Muscle of back (tissue), 11 donors: ENCODE measurements around the gene GRK2. TPM values are rescaled to one million over a fixed set of nuclear protein-coding genes. Genes with fewer than 3 reads are reported as not detected.

Experiments used
- DNase-seq, 3 donors: peaks; one replicate each; pipeline versions ENCODE4 v3.0.0 to v3.0.0-alpha.2; 2013
- polyA plus RNA-seq, 10 donors: library from polyadenylated mRNA; unstranded; fragments of 120-200 nt; gene quantifications; one replicate each; pipeline ENCODE4 v1.2.1, GENCODE V29; 2013; ENCODE audit not compliant: insufficient read length in 10 of 10

Gene GRK2
- polyA plus RNA-seq, 10 donors: 42.2 to 62.2 (median 49.7) TPM

DNA sequence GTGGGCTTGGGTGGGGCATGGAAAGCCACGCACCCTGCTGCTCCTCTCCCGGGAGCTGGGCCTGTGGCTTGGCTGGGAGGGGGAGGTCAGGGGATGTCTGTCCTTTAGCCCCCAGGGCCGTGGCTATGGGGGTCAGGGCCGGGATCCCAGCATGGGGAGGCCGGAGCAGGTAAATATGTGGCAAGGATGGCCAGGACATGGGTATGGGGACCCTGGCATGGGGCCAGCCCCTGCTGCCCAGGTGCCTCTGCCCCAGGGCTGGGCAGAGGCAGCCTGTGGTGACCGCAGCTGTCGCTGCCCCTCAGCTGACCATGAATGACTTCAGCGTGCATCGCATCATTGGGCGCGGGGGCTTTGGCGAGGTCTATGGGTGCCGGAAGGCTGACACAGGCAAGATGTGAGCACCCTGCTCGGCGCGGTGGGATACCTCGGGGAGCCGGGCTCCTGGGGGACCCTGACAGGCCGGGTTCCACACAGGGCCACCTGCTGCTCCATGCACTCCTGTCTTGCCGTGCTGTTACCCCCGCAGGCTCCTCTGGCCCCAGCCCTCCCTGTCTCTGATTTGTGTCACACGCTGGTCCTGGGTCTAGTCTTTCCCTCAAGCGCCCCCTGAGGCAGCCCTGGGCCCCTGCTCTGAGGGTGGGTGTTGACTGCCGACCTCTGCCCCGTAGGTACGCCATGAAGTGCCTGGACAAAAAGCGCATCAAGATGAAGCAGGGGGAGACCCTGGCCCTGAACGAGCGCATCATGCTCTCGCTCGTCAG is 14.7 kb downstream of the GRK2 start:
- DNase-seq: no peak

DNA sequence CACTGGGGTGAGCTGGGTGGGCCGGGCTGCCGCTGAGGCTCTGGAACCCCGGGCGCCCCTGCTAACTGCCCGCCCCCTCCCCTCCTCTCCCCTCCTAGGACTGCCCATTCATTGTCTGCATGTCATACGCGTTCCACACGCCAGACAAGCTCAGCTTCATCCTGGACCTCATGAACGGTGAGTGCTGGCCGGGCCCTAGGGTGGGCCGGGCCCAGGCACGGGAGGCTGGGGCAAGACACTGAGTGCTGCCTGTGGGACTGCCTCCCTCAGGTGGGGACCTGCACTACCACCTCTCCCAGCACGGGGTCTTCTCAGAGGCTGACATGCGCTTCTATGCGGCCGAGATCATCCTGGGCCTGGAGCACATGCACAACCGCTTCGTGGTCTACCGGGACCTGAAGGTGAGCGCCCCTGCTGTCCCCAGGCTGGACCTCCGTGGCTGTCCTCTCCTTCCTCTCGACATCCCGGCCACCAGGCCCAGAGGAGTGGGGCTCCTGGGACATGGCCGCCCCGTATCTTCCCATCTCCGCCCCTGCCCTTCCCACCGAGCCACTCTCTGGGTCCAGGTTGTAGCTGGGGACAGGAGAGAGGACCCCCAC is 15.4 kb downstream of the GRK2 start:
- no peak for DNase-seq

DNA sequence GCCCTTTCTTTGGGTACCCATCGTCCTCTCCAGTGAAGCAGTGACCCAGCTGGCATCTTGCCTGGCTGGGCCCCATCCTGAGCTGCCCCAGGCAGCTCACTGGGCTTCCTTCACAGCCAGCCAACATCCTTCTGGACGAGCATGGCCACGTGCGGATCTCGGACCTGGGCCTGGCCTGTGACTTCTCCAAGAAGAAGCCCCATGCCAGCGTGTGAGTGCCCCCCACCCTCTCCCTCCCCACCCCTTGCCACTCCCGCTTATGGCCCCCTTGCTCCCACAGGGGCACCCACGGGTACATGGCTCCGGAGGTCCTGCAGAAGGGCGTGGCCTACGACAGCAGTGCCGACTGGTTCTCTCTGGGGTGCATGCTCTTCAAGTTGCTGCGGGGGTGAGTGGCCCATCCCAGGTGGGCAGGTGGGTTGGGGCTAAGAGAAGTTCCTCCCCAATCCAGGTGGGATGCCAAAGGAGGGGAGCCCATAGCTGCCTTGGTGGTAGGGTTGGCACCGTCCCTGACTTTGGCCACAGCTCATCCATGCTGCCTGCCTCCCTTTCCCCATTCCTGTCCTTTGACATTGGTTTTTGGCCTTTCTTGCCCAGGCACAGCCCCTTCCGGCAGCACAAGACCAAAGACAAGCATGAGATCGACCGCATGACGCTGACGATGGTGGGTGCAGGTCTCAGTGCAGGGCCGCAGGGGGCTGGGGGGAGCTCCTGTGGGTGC is 16.0 kb downstream of the GRK2 start:
- no peak for DNase-seq

DNA sequence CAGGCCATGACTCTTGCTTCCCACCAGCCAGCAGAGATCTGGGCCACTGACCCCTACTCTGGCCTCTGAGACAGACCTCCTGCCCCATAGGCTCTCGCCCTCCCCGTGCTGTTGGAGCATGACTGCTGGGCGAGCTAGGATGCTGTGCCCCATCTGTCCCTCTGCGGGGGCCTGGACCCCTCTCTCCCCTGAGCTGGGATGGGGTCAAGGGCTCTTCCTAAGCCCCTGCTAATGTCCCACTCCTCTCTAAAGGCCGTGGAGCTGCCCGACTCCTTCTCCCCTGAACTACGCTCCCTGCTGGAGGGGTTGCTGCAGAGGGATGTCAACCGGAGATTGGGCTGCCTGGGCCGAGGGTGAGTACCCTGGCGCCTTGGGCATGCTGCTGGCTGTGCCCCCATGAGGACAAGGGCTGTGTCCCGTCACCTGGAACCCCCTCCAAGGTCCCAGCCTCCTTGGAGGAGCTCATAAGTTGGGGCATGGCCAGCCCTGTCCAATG is 16.7 kb downstream of the GRK2 start:
- no peak for DNase-seq

DNA sequence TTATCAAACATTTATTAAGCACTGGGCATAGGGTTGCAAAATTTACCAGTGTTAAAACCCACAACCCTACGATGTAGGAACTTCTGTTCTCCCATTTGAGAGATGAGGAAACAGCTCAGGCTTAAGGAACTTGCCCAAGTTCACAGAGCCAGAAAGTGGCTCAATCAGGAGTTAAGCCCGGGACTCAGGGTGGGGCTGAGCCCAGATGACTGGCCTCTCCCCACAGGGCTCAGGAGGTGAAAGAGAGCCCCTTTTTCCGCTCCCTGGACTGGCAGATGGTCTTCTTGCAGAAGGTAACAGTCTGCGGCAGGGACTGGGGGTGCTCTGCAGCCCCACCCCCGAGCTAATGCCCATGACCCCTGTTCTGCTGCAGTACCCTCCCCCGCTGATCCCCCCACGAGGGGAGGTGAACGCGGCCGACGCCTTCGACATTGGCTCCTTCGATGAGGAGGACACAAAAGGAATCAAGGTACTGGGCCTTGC is 17.2 kb downstream of the GRK2 start:
- no peak for DNase-seq

DNA sequence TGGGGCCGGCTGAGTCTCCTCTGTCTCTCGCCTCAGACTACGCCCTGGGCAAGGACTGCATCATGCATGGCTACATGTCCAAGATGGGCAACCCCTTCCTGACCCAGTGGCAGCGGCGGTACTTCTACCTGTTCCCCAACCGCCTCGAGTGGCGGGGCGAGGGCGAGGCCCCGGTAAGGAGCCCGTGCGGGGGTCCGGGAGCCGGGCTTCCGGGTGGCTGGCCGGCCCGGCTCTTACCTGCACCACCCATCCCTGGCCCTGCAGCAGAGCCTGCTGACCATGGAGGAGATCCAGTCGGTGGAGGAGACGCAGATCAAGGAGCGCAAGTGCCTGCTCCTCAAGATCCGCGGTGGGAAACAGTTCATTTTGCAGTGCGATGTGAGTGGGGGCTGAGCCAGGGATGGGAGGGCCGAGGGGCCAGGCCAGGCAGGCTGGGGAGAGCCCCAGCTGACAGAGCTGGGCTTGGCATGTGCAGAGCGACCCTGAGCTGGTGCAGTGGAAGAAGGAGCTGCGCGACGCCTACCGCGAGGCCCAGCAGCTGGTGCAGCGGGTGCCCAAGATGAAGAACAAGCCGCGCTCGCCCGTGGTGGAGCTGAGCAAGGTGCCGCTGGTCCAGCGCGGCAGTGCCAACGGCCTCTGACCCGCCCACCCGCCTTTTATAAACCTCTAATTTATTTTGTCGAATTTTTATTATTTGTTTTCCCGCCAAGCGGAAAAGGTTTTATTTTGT is 18.7 kb downstream of the GRK2 start:
- DNase-seq: no peak

DNA sequence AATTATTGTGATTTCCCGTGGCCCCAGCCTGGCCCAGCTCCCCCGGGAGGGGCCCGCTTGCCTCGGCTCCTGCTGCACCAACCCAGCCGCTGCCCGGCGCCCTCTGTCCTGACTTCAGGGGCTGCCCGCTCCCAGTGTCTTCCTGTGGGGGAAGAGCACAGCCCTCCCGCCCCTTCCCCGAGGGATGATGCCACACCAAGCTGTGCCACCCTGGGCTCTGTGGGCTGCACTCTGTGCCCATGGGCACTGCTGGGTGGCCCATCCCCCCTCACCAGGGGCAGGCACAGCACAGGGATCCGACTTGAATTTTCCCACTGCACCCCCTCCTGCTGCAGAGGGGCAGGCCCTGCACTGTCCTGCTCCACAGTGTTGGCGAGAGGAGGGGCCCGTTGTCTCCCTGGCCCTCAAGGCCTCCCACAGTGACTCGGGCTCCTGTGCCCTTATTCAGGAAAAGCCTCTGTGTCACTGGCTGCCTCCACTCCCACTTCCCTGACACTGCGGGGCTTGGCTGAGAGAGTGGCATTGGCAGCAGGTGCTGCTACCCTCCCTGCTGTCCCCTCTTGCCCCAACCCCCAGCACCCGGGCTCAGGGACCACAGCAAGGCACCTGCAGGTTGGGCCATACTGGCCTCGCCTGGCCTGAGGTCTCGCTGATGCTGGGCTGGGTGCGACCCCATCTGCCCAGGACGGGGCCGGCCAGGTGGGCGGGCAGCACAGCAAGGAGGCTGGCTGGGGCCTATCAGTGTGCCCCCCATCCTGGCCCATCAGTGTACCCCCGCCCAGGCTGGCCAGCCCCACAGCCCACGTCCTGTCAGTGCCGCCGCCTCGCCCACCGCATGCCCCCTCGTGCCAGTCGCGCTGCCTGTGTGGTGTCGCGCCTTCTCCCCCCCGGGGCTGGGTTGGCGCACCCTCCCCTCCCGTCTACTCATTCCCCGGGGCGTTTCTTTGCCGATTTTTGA is 19.5 kb downstream of the GRK2 start:
- no peak for DNase-seq

DNA sequence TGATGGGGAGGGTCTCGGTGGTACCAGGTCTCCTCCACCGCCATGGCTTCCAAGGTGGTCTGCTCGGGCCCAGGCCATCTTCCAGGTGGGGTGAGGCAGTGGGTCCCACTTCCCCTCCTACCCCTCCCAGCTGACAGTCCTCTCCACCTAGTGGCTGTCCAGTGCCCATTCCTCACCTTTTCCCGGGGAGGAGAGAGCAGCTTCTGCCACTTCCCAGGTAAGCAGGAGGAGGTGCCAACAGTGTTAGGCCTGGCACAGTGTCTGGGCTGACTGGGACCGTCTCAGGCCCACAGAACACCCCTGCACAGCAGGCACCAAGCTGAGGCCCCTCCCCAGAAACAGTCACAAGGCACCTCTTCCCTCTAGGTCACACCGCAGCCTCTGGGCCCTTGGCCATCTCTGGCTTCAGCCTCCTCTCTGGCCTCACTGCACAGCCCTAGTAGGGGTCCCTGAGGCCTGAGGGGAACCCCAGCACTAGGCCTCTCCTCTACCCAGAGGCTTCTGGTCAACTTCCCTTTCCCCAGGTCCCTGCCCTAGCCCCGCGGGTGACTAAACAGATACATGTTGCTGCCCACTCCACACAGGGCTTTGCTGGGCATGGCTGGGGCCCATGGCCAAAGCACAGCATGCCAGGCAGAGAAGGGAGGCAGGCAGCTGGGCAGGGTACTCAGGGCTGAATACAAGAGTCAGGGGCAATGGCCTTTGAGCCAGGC is 20.5 kb downstream of the GRK2 start:
- no peak for DNase-seq

DNA sequence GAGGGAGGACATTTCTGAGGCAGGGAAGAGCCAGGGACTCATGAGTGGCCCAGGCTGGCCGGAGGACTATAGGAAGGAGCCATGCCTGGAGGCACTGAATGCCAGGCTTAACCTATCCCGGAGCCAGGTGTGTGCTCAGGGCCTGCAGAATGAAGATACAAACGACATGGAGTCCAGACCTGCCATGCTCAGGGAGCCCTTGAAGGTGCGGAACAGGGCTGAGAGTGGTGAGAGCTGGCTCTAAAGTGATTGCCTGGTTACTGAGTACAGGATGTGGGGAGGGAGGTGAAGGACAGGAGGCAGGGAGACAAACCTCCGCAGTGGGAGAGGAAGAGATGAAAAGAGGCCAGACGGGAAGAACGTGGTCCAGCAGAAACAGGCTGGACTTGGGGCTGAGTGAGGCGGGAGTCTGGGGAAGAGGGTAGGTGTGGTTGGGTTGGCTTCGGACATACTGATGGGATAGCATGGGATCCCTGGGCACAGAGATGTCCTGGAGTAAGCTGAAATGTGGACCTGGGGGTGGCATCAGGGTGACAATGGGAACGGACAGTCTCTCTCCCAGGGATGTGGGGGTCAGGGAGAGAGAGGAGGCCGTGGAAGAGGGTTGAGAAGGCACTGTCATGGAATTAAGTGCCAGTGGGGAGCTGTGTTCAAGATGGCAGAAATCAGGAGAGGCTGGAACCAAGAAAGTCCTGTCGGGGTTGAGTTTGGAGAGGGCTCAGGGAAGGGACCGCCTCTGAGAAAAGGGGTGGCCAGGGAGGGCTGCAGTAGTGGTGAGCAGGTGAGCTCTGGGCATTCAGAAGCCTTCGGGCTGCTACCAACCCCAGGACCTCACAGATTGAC is 21.3 kb downstream of the GRK2 start:
- DNase-seq: no peak

DNA sequence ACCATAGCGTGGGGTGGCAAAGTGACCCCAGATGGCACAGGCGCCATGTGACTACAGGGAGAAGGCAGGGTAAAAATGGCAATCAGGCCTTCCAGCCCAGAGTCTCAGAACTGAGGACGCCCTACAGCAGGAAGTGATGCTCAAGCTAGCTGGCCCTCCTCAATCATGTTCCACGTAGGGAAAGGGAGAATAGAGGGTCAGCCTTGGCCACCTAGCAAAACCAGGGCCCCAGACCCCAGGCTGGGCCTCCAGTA is 21.9 kb downstream of the GRK2 start:
- DNase-seq: no peak

DNA sequence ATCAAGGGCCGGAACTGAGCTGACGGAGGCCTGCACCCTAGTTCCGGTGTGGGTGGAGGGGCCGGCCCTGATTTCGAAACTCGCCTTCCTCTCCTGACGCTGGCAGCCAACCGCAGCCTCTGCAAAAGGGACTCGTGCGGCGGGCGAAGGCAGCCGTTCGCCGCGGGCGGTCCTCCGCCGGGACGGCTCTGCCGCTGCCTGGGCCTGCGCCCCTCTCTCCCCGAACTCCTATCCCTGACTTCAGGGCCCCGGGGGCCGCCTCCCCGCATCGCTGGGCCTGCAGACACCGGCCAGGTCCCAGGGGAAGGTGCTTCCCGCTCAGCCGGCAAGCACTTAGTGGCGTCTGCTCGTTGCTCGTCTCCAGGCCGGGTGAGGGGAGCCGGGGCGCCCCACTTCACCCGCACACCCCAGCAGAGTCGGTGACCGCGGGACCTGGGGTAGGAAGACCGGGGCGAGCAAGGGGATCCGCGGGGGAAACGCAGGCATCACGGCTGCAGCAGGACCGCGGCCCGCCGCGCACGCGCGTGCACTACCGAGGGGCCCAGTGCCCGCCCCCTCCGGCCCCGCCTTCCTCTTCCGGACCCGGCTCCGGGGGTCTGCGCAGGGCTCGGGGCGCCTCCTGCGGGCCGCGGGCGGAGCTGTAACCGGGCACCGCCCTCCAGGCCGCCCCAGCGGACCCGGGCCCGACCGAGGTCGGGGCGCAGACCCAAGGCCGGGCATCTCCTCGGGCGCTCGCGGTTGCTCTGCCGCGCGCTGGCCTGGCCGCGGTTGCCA is 22.4 kb downstream of the GRK2 start:
- peak; percentile 81 to 98 (median 93) for DNase-seq

DNA sequence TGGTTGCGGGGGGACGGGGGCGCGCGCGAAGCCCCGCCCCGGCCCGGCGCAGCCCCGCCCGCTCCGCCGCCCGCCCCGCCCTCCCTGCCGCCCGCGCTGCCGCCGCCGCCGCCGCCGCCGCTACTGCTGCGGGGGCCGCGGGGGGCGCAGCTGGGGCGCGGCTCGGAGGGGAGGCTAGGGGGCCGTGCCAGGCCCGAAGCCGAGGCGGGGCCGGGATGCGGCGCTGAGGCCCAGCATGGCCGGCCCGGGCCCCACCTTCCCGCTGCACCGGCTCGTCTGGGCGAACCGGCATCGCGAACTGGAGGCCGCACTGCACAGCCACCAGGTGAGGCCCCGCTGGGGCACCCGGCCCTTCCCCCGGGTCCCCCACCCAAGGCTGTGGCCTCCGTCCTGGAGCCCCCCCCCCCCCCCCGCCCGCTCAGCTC is 23.0 kb downstream of the GRK2 start, which contains the start of gene ANKRD13D:
TSS of gene ANKRD13D (plus strand) at position 78 of the 425 bp plus-strand sequence. CDS start at position 236, 158 bp downstream.
- DNase-seq: no peak

DNA sequence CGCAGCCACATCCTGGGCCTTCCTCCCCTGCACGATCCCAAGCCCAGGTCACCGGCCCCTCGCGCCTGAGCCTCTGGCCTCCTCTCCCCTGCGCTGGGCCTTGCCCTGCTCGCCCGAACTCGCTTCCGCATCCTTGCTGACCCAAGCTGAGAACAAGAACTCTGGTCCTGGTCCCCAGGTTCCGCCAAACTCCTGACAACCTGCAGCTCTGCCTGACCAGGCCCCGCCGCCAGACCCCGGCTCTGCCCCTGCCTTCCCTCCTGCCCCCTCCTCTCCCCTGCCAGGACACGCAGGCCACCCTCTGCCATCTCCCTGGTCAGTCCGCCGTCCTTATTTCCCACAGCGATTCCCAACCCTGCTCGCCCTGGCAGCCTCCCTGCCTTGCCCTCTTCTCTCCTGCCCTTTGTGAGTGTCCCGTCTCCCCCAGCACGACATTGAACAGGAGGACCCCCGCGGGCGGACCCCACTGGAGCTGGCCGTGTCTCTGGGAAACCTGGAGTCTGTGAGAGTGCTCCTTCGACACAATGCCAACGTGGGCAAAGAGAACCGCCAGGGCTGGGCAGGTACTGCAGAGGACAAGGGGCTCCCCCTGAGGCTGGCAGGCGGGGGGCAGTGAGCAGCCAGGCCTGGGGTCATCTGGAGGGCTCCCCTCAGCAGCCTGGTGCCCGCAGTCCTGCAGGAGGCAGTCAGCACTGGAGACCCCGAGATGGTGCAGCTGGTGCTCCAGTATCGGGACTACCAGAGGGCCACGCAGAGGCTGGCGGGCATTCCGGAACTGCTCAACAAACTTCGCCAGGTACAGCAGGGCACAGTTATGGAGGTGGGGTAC is 23.6 kb downstream of the GRK2 start:
- no peak for DNase-seq

DNA sequence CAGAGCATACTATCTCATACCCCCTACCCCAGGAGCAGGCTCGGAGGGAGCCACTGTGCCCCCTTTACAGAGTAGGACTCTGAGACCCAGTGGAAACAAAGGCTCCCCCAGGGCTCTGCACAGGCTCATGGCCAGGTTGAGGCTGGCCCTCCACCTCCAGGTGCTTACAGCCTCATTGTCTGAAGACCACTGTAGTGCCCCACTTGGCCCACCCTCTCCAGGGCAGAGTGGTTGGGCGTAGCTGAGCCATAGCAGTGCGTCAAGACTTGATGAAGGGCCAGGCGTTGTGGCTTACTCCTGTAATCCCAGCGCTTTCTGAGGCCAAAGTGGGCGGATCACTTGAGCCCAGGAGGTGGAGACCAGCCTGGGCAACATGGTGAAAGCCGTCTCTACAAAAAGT is 24.5 kb downstream of the GRK2 start:
- DNase-seq: no peak

DNA sequence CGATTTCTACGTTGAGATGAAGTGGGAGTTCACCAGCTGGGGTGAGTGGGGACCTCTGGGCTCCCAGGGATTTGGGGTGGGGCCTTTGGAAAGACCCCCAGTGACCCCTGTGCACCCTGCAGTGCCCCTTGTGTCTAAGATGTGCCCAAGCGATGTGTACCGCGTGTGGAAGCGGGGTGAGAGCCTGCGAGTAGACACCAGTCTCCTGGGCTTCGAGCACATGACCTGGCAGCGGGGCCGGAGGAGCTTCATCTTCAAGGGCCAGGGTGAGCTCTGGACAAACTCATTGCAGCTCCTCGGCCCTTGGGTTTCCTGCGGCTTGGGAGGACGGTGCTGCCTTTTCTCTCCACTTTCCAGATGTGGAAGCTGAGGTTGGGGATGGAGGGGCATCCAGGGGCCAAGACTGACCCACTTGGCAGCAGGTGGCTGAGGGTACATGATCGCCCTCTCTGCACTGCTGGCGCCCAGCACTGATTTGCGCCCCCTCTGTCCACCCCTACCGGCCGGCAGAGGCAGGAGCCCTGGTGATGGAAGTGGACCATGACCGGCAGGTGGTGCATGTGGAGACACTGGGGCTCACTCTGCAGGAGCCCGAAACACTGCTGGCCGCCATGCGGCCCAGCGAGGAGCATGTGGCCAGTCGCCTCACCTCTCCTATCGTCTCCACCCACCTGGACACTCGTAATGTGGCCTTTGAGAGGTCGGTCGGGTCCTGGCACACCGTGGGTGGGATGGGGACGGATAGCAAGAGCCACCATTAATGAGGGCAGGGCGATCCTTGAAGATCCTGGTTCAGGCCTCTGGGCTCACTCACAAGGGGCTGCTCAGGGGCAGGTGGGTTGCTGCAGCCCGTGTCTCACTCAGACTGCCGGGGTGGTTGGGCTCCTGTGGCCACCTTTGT is 25.5 kb downstream of the GRK2 start:
- no peak for DNase-seq

DNA sequence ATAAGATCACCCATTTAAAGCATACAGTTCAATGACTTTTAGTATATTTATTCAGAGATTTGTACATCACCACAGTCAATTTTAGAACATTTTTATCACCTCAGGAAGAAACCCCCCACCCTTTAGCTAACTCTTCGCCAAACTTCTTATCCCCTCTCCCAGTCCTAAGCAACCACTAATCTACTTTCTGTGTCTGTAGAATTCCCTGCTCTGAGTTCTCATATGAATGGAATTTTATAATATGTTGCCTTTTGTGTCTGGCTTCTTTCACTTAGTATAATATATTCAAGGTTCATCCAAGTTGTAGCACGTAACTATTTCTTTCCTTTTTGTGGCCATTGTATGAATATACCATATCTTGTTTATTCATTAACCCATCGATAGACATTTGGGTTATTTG is 26.4 kb downstream of the GRK2 start:
- no peak for DNase-seq
